GM19025 (cell line): ENCODE data around the gene DTX1.

Experiments used
- ATAC-seq: cut with Tn5 transposase; IDR thresholded peaks from one replicate; pipeline ENCODE4 v1.9.1; 2021; ENCODE audit warnings: mild to moderate bottlenecking, low read depth, moderate library complexity; ENCODE audit not compliant: unreplicated experiment

DTX1 gene

GRCh38 chr12:113056631-113057488 lies at the start of gene DTX1:
TSS of gene DTX1 (plus strand) at chr12:113056730. CDS start at chr12:113058193, 1,463 bp downstream.
- no peak for ATAC-seq

GRCh38 chr12:113007166-113007565 lies 49.4 kb upstream of the DTX1 start:
- no peak for ATAC-seq

- ATAC-seq = no peak
Measured at GRCh38 chr12:113010701-113011100, 45.8 kb upstream of the DTX1 start.

- no peak for ATAC-seq
Measured at GRCh38 chr12:113014565-113014964, 42.0 kb upstream of the DTX1 start.

DNA sequence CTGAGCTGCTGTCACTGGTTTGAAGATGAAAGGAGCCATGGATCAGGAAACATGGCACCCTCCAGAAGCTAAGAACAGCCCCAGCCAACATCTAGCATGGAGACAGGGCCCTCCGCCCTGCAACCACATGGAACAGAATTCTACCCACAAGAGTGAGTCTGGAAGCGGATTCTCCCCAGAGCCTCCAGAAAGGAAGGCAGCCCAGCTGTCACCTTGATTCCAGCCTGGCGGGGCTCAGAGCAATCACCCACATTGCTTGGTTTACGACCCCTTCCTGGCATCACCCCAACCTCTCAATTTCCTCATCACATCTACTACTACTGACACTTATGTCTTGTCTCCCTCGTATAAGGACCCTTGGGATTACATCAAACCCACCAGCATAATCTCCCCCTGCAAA lies 39.7 kb upstream of the DTX1 start:
- no peak for ATAC-seq

- no peak for ATAC-seq
Measured at GRCh38 chr12:113019025-113019424, 37.5 kb upstream of the DTX1 start.

DNA sequence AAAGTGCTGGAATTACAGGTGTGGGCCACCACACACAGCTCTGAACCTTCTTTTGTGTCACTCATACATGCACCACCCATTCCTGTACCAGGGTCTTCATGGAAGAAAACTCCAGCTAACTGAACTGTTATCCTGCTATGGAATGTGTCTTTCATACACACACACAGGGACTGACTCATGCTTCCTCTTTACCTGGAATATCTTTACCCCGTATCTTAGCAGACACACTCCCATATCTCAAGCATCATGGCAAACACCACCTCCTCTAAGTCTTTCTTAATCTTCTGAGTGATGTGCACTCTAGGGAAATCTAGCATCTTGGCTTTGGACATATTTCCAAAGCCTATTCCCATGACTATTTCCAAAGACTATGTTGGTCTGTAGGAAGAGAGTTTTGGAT lies 35.0 kb upstream of the DTX1 start:
- ATAC-seq = no peak

- no peak for ATAC-seq
Measured at GRCh38 chr12:113022563-113023297, 33.8 kb upstream of the DTX1 start.

- ATAC-seq = no peak
Measured at GRCh38 chr12:113027726-113028125, 28.8 kb upstream of the DTX1 start.

- ATAC-seq = no peak
Measured at GRCh38 chr12:113030875-113031525, 25.5 kb upstream of the DTX1 start.

- no peak for ATAC-seq
Measured at GRCh38 chr12:113039911-113040445, 16.6 kb upstream of the DTX1 start.

DNA sequence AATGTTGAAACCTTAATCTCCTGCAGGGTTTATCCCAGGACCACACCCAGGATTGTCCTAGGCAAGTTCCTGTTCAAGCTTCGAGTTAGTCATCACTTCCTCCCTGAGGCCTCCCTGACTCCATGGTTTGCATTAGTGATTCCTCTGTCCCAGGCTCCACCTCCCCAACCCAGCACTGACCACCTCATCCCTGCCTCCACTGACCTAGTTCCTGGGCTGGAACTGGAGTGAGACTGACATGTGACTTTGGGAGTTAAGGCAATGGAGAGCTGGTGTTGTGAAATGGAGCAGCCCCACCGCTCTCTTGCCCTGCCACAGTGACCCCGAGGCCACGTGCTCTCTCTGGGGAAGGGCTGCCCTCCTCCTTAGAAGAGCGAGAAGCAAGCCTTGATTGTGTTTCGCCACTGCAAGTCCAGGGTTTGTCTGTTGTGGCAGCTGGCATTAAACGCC lies 15.8 kb upstream of the DTX1 start:
- no peak for ATAC-seq

- no peak for ATAC-seq
Measured at GRCh38 chr12:113041560-113041959, 15.0 kb upstream of the DTX1 start.

DNA sequence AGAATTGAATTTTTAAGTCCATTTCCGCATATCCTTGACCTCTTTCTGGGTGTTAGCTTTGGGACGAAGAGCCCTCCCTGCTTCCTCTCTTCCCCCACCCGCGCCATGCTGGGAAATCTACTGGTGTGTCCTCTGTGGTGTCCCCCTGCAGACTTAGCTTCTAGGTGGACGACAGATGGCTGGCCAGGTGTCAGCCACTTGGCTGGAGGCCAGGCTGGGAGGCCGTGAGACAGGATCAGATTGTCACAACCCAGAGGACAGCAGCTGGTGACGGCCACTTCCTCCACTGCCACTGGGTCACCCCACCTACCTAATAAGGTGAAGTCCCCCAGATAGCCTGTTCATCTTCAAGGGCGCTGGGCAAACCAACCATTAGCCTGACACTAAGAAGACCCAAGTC lies 13.3 kb upstream of the DTX1 start:
- no peak for ATAC-seq

DNA sequence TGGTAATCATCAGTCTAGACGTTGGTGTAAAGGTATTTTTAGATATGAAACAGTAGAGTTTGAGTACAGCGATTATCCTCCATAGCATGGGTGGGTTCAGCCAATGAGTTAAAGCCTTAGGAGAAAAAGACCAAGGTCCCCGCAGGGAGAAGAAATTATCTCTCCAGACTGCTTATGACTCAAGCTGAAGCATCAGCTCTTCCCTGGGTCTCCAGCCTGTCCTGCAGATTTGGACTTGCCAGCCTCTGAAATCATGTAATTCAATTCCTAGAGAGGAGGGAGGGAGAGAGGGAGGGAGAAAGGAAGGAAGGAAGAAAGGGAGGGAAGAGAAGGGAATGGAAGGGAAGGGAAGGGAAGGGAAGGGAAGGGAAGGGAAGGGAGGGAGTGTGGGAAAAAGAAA lies 12.0 kb upstream of the DTX1 start:
- no peak for ATAC-seq

DNA sequence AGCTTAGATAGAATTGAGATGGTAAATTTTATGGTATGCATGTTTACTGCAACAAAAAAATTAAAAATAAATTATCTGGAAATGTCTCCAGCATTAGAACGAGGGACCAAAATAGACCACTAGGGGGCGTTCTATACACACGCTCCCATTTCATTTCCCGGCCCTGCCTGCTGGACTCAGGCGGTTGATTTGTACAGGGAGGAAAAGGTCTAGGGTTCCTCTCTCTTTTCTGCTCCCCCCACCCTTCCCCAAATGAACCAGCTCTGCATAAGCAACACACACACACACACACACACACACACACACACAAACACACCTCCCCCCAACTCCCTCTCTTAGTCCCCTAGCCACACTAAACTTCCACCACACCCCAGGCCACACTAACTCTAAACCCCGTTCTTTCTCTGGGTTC lies 7.8 kb upstream of the DTX1 start:
- no peak for ATAC-seq

- ATAC-seq = no peak
Measured at GRCh38 chr12:113049976-113050742, 6.4 kb upstream of the DTX1 start.

DNA sequence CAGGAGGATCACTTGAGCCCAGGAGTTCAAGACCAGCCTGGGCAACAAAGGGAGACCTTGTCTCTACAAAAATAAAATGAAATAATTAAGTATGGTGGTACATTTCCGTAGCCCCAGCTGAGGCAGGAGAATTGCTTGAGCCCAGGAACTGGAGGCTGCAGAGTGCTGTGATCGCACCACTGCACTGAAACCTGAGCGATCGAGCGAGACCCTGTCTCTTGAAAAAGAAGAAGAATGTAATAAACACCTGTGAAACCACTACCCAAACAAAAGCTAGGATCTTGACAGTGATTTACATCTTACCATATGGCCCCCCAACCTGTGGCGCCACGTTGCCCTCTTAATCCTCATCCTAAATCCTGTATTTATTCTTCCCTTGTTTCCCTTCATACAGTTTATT lies 5.7 kb upstream of the DTX1 start:
- ATAC-seq = no peak

GRCh38 chr12:113051759-113052158 lies 4.8 kb upstream of the DTX1 start:
- ATAC-seq = no peak

- ATAC-seq = no peak
Measured at GRCh38 chr12:113052326-113052725, 4.2 kb upstream of the DTX1 start.
